ENCODE results near the gene ZNF92.
"Not testable (repeated sequence)": the region's sequence is repeated elsewhere in the genome, so short reads cannot be mapped to it uniquely, and the experiment has no call there.

DNA sequence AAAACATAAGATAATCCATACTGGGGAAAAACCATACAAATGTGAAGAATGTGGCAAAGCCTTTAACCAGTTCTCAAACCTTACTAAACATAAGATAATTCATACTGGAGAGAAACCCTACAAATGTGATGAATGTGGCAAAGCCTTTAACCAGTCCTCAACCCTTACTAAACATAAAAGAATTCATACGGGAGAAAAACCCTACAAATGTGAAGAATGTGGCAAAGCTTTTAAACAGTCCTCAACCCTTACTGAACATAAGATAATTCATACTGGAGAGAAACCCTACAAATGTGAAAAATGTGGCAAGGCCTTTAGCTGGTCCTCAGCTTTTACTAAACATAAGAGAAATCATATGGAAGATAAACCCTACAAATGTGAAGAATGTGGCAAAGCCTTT is 25.4 kb downstream of the ZNF92 start:
- TF ChIP-seq, protein P1, sequence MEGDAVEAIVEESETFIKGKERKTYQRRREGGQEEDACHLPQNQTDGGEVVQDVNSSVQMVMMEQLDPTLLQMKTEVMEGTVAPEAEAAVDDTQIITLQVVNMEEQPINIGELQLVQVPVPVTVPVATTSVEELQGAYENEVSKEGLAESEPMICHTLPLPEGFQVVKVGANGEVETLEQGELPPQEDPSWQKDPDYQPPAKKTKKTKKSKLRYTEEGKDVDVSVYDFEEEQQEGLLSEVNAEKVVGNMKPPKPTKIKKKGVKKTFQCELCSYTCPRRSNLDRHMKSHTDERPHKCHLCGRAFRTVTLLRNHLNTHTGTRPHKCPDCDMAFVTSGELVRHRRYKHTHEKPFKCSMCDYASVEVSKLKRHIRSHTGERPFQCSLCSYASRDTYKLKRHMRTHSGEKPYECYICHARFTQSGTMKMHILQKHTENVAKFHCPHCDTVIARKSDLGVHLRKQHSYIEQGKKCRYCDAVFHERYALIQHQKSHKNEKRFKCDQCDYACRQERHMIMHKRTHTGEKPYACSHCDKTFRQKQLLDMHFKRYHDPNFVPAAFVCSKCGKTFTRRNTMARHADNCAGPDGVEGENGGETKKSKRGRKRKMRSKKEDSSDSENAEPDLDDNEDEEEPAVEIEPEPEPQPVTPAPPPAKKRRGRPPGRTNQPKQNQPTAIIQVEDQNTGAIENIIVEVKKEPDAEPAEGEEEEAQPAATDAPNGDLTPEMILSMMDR (IDR thresholded peaks at IDR 0.05) = not testable (repeated sequence)
- TF ChIP-seq POLR2A (IDR thresholded peaks at IDR 0.05) = not testable (repeated sequence)
